ENCODE results near the gene UBE2O. TPM values are rescaled to one million over a fixed set of nuclear protein-coding genes. Genes with fewer than 3 reads are reported as not detected.

Gene UBE2O
- total and polyA plus RNA-seq, 4 donors, result 3.3 to 71.5 (median 9.2) TPM

- WGBS, result 77% methylated on average over 4 of the region's 4 CpGs
- no peaks in the 10 kb centered on the region for H3K4me1 ChIP-seq (ENCODE audit: control insufficient read depth in 4 of 4, insufficient read depth in 4 of 4, low read length in 3 of 4)
- no peak overlapping the region for H3K4me3 ChIP-seq (ENCODE audit: low read depth in 1 of 3, low read length in 3 of 3)
- TF ChIP-seq FOXA1 (IDR thresholded peaks at IDR 0.05), result no peak
- no peak for TF ChIP-seq JUND (IDR thresholded peaks at IDR 0.05)
- no peak for TF ChIP-seq ZBTB33 (IDR thresholded peaks at IDR 0.05)
- TF ChIP-seq RXRA (IDR thresholded peaks at IDR 0.05), result no peak
- no peak for TF ChIP-seq TAF1 (conservative IDR thresholded peaks at IDR 0.05)
- no peak for TF ChIP-seq NR2F2 (IDR thresholded peaks at IDR 0.05)
- TF ChIP-seq ATF3 (IDR thresholded peaks at IDR 0.05), result no peak
- TF ChIP-seq YY1 (IDR thresholded peaks at IDR 0.05), result no peak
- TF ChIP-seq MAX (IDR thresholded peaks at IDR 0.05), result no peak
- no peak for TF ChIP-seq RAD21 (IDR thresholded peaks at IDR 0.05)
- TF ChIP-seq GABPA (IDR thresholded peaks at IDR 0.05 in 1 of 2, conservative IDR thresholded peaks at IDR 0.05 in 1 of 2), result no peak
- no peak for TF ChIP-seq SP1 (IDR thresholded peaks at IDR 0.05)
- no peak for TF ChIP-seq EGR1 (IDR thresholded peaks at IDR 0.05; ENCODE audit: low read depth in 2 of 2)
- no peak for TF ChIP-seq HNF4A (conservative IDR thresholded peaks at IDR 0.05)
- no peak for TF ChIP-seq HNF4G (IDR thresholded peaks at IDR 0.05)
- TF ChIP-seq REST (IDR thresholded peaks at IDR 0.05), result no peak
- no peak for DNase-seq (ENCODE audit: low spot score)
- H3K36me3 ChIP-seq (ENCODE audit: control insufficient read depth in 4 of 4, insufficient read depth in 3 of 4, low read depth in 1 of 4, low read length in 3 of 4), result no peaks in the 10 kb centered on the region
- H3K9me3 ChIP-seq (ENCODE audit: control insufficient read depth in 4 of 4, low read length in 3 of 4), result no peaks in the 10 kb centered on the region
- no peak overlapping the region for H3K9ac ChIP-seq (ENCODE audit: low read depth in 1 of 2, low read length in 2 of 2)
- H3K27ac ChIP-seq (ENCODE audit: low read depth in 1 of 2, low read length in 2 of 2), result no peak overlapping the region
- H3K27me3 ChIP-seq (ENCODE audit: control insufficient read depth in 4 of 4, insufficient read depth in 4 of 4, low read length in 3 of 4), result no peaks in the 10 kb centered on the region
These were observed 6.7 kb upstream of the UBE2O start for GRCh38 chr17:76459674-76460073.

- H3K9me3 ChIP-seq (ENCODE audit: control insufficient read depth in 4 of 4, low read length in 3 of 4), result no peaks in the 10 kb centered on the region
- DNase-seq (ENCODE audit: low spot score), result peak; percentile 73
- H3K27ac ChIP-seq (ENCODE audit: low read depth in 1 of 2, low read length in 2 of 2), result no peak overlapping the region
- H3K9ac ChIP-seq (ENCODE audit: low read depth in 1 of 2, low read length in 2 of 2), result no peak overlapping the region
- peak; percentile 36 to 70 for TF ChIP-seq RAD21 (IDR thresholded peaks at IDR 0.05)
- no peak for TF ChIP-seq ATF3 (IDR thresholded peaks at IDR 0.05)
- no peak for TF ChIP-seq SP1 (IDR thresholded peaks at IDR 0.05)
- no peak for TF ChIP-seq TAF1 (conservative IDR thresholded peaks at IDR 0.05)
- TF ChIP-seq REST (IDR thresholded peaks at IDR 0.05), result no peak
- no peak for TF ChIP-seq HNF4G (IDR thresholded peaks at IDR 0.05)
- H3K36me3 ChIP-seq (ENCODE audit: control insufficient read depth in 4 of 4, insufficient read depth in 3 of 4, low read depth in 1 of 4, low read length in 3 of 4), result no peaks in the 10 kb centered on the region
- H3K27me3 ChIP-seq (ENCODE audit: control insufficient read depth in 4 of 4, insufficient read depth in 4 of 4, low read length in 3 of 4), result no peaks in the 10 kb centered on the region
- no peak overlapping the region for H3K4me3 ChIP-seq (ENCODE audit: low read depth in 1 of 3, low read length in 3 of 3)
- 63% methylated on average over 9 of the region's 9 CpGs for WGBS
- no peaks in the 10 kb centered on the region for H3K4me1 ChIP-seq (ENCODE audit: control insufficient read depth in 4 of 4, insufficient read depth in 4 of 4, low read length in 3 of 4)
These were observed 5.9 kb upstream of the UBE2O start for GRCh38 chr17:76458580-76459490.

Data from liver (tissue), 9 donors.